HFF-Myc (cell line): Measurements from ENCODE around the gene SEC63.

Source experiments
- DNase-seq: peaks from one replicate; pipeline ENCODE4 v3.0.0-alpha.2; 2011; ENCODE audit warnings: low read depth; ENCODE audit errors: extremely low read depth
- H3K4me3 ChIP-seq: replicated peaks from 2 replicates; pipeline ENCODE4 v1.5.1; 2011; ENCODE audit warnings: low read depth, mild to moderate bottlenecking, control low read depth, low read length
- CTCF ChIP-seq: IDR thresholded peaks from 2 replicates; pipeline ENCODE4 v1.5.1; 2012; ENCODE audit warnings: mild to moderate bottlenecking, low read depth, low read length, control low read depth; ENCODE audit errors: missing control alignments

Gene SEC63

GRCh38 chr6:107847844-107848802 is 109.9 kb downstream of the SEC63 start:
- TF ChIP-seq CTCF: peak; percentile 87
- H3K4me3 ChIP-seq: peak overlapping the region; percentile 42
- peak; percentile 40 for DNase-seq

- TF ChIP-seq CTCF: no peak
- H3K4me3 ChIP-seq: no peak overlapping the region
- no peak for DNase-seq
Observed at GRCh38 chr6:107846262-107846795, 111.7 kb downstream of the SEC63 start.

GRCh38 chr6:107845777-107846176 is 112.2 kb downstream of the SEC63 start:
- no peak for DNase-seq
- no peak for TF ChIP-seq CTCF
- H3K4me3 ChIP-seq: no peak overlapping the region

- H3K4me3 ChIP-seq: no peak overlapping the region
- no peak for TF ChIP-seq CTCF
- no peak for DNase-seq
Observed at GRCh38 chr6:107843400-107843799, 114.6 kb downstream of the SEC63 start.

- no peak overlapping the region for H3K4me3 ChIP-seq
- no peak for DNase-seq
- TF ChIP-seq CTCF: no peak
Observed at GRCh38 chr6:107841275-107841670, 116.7 kb downstream of the SEC63 start.

GRCh38 chr6:107840636-107841274 is 117.3 kb downstream of the SEC63 start:
- DNase-seq: no peak
- no peak overlapping the region for H3K4me3 ChIP-seq
- TF ChIP-seq CTCF: no peak
